ENCODE results near the gene FAM168A.

Gene FAM168A

GRCh38 chr11:73384531-73384871 is 213.4 kb downstream of the FAM168A start:
- DNase-seq = no peak

- DNase-seq = no peak
These were observed 213.8 kb downstream of the FAM168A start for GRCh38 chr11:73384125-73384441.

GRCh38 chr11:73383249-73384124 is 214.4 kb downstream of the FAM168A start:
- peak; percentile 60 for DNase-seq

GRCh38 chr11:73382747-73383146 is 215.2 kb downstream of the FAM168A start:
- DNase-seq = no peak

- no peak for DNase-seq
These were observed 215.7 kb downstream of the FAM168A start for GRCh38 chr11:73382183-73382582.

GRCh38 chr11:73381589-73381988 is 216.3 kb downstream of the FAM168A start:
- no peak for DNase-seq

- DNase-seq = no peak
These were observed 217.0 kb downstream of the FAM168A start for GRCh38 chr11:73380897-73381410.

GRCh38 chr11:73380331-73380730 is 217.6 kb downstream of the FAM168A start:
- peak; percentile 34 for DNase-seq

GRCh38 chr11:73379189-73379880 is 218.6 kb downstream of the FAM168A start:
- DNase-seq = no peak

GRCh38 chr11:73376803-73377629 is 220.9 kb downstream of the FAM168A start:
- peak; percentile 97 for DNase-seq

GRCh38 chr11:73376160-73376802 is 221.6 kb downstream of the FAM168A start, which contains the start of gene RELT:
Gene RELT (plus strand): TSS chr11:73376399. CDS start chr11:73389137, 12,738 bp downstream.
- DNase-seq = peak; percentile 99

- DNase-seq = no peak
These were observed 222.1 kb downstream of the FAM168A start for GRCh38 chr11:73375830-73376159.

GRCh38 chr11:73374151-73374550 is 223.8 kb downstream of the FAM168A start:
- DNase-seq = no peak

GRCh38 chr11:73372375-73372993 is 225.4 kb downstream of the FAM168A start:
- peak; percentile 51 for DNase-seq

GRCh38 chr11:73367482-73368024 is 230.4 kb downstream of the FAM168A start:
- DNase-seq = no peak

- no peak for DNase-seq
These were observed 231.0 kb downstream of the FAM168A start for GRCh38 chr11:73366953-73367352.

GRCh38 chr11:73366265-73366610 is 231.7 kb downstream of the FAM168A start:
- DNase-seq = no peak

- no peak for DNase-seq
These were observed 232.3 kb downstream of the FAM168A start for GRCh38 chr11:73365352-73366264.

- DNase-seq = no peak
These were observed 234.8 kb downstream of the FAM168A start for GRCh38 chr11:73363147-73363546.

- DNase-seq = no peak
These were observed 235.7 kb downstream of the FAM168A start for GRCh38 chr11:73361953-73362776.

Measured in DMS53 (cell line).